GM12878 (cell line): Measurements from ENCODE around the gene ZNF182. TPM values are rescaled to one million over a fixed set of nuclear protein-coding genes. Genes with fewer than 3 reads are reported as not detected.

Experiments used
- ATAC-seq: fragments of 200-7000 bp; cut with Tn5 transposase; 3 replicates; pipeline ENCODE4 v1.9.1; 2020; ENCODE audit warnings: mild to moderate bottlenecking, moderate library complexity
- BruUV-seq: library from RNA; stranded (reverse); fragments of 400-500 nt; replicated peaks from 2 replicates; lab custom pipeline; 2021; lab: Mats Ljungman, UMichigan
- CTCF ChIA-PET: fragments of 300-600 bp; sonication (Branson Sonifier 250); formaldehyde crosslinking; extraction: SDS; loops from one replicate; lab custom pipeline; 2021; ENCODE audit warnings: inconsistent platforms; lab: Yijun Ruan, JAX
- POLR2A ChIA-PET: fragments of 350-600 bp; formaldehyde crosslinking; extraction: SDS; loops from one replicate; lab custom pipeline; 2021; ENCODE audit warnings: inconsistent platforms; lab: Charles Lee
- RAD21 ChIA-PET: fragments of 300-600 bp; sonication (Branson Sonifier 250); formaldehyde crosslinking; loops from one replicate; lab custom pipeline; 2023; ENCODE audit warnings: antibody characterized with exemption; ENCODE audit not compliant: unreplicated experiment; lab: Charles Lee
- SMC1A ChIA-PET: fragments of 300-600 bp; sonication (Branson Sonifier 250); formaldehyde crosslinking; loops from one replicate; lab custom pipeline; 2023; ENCODE audit not compliant: unreplicated experiment, uncharacterized antibody; lab: Charles Lee
- DNase-seq: peaks from one replicate; pipeline ENCODE4 v3.0.0-alpha.2; 2011; ENCODE audit warnings: low read depth, low spot score
- FAIRE-seq: peaks from 3 replicates; lab custom pipeline; 2011; peaks lifted over from hg19 to GRCh38; lab: Jason Lieb, UNC
- H2AFZ ChIP-seq: 2 replicates; pipeline ENCODE4 v1.6.0; 2011; ENCODE audit warnings: low read depth, low read length, control low read depth; ENCODE audit not compliant: control insufficient read depth
- H3K27ac ChIP-seq: 2 replicates; pipeline ENCODE4 v1.5.1; 2011; ENCODE audit warnings: control low read depth; ENCODE audit not compliant: control insufficient read depth, insufficient read depth
- H3K27me3 ChIP-seq, 2 experiments: replicated peaks in 1 of 2; 2 replicates each; pipeline versions ENCODE4 v1.6.0 to v1.6.1; 2011; ENCODE audit warnings: low read length in 1 of 2; ENCODE audit not compliant: control insufficient read depth in 2 of 2, insufficient read depth in 2 of 2
- H3K36me3 ChIP-seq, 2 experiments: 2 replicates each; pipeline ENCODE4 v1.5.1; 2011; ENCODE audit warnings: low read length in 1 of 2; ENCODE audit not compliant: control insufficient read depth in 2 of 2, insufficient read depth in 2 of 2
- H3K4me1 ChIP-seq: 2 replicates; pipeline ENCODE4 v1.6.1; 2011; ENCODE audit warnings: mild to moderate bottlenecking, low read length, moderate library complexity, mixed read lengths; ENCODE audit not compliant: control insufficient read depth, insufficient read depth
- H3K4me2 ChIP-seq: 2 replicates; pipeline ENCODE4 v1.6.0; 2011; ENCODE audit warnings: control low read depth; ENCODE audit not compliant: control insufficient read depth, insufficient read depth
- H3K4me3 ChIP-seq: fragments of 200-600 bp; sonication (generic); 2 replicates; pipeline ENCODE4 v1.5.1; 2016
- H3K79me2 ChIP-seq: 2 replicates; pipeline ENCODE4 v1.6.0; 2011; ENCODE audit warnings: low read length; ENCODE audit not compliant: control insufficient read depth, insufficient read depth
- H3K9ac ChIP-seq: 2 replicates; pipeline ENCODE4 v1.8.0; 2011; ENCODE audit warnings: low read length, control low read depth, mixed read lengths; ENCODE audit not compliant: control insufficient read depth, insufficient read depth
- H3K9me3 ChIP-seq: replicated peaks from 3 replicates; pipeline ENCODE4 v1.5.1; 2011; ENCODE audit warnings: mild to moderate bottlenecking, low read length; ENCODE audit not compliant: control insufficient read depth, insufficient read depth
- H4K20me1 ChIP-seq: 2 replicates; pipeline ENCODE4 v1.6.0; 2011; ENCODE audit not compliant: control insufficient read depth, insufficient read depth
- DPF2 ChIP-seq: fragments of 450-650 bp; IDR thresholded peaks from 2 replicates; pipeline ENCODE4 v1.6.1; 2017; ENCODE audit warnings: mild to moderate bottlenecking
- EGR1 ChIP-seq, 2 experiments: IDR thresholded peaks; 1 replicate in 1 of 2; 2 replicates in 1 of 2; pipeline ENCODE4 v1.6.1; 2011 to 2012; ENCODE audit warnings: low read depth in 2 of 2, low read length in 2 of 2, borderline replicate concordance in 1 of 2, mild to moderate bottlenecking in 1 of 2, moderate library complexity in 1 of 2
- EZH2 ChIP-seq: IDR thresholded peaks from 2 replicates; pipeline ENCODE4 v1.6.1; 2012; ENCODE audit warnings: low read depth, mild to moderate bottlenecking, control low read depth, inconsistent platforms, low read length, borderline replicate concordance; ENCODE audit not compliant: control insufficient read depth
- JUNB ChIP-seq: IDR thresholded peaks from 2 replicates; pipeline ENCODE4 v1.6.1; 2016; ENCODE audit warnings: antibody characterized with exemption, mild to moderate bottlenecking
- SIX5 ChIP-seq: IDR thresholded peaks from 2 replicates; pipeline ENCODE4 v1.6.1; 2011; ENCODE audit warnings: mild to moderate bottlenecking, low read depth, low read length, moderate library complexity; ENCODE audit not compliant: severe bottlenecking
- ZNF217 ChIP-seq: fragments of 450-650 bp; IDR thresholded peaks from 2 replicates; pipeline ENCODE4 v1.6.1; 2017; ENCODE audit warnings: antibody characterized with exemption, mild to moderate bottlenecking
- ZNF687 ChIP-seq: fragments of 450-650 bp; IDR thresholded peaks from 2 replicates; pipeline ENCODE4 v1.6.1; 2017; ENCODE audit warnings: mild to moderate bottlenecking, moderate library complexity
- WGBS: methylation state at CpG from one replicate; pipeline ENCODE4 v1.1.6; 2016; ENCODE audit warnings: low lambda C conversion rate; ENCODE audit not compliant: insufficient replicate concordance, insufficient coverage; ENCODE audit errors: missing lambda C conversion rate; 5-methylcytosine and 5-hydroxymethylcytosine counted together
- in situ Hi-C: fragments of 300-500 bp; cut with MboI; formaldehyde crosslinking; loops from 9 replicates; pipeline ENCODE4 v1.14.3; 2018; ENCODE audit warnings: mixed read lengths
- intact Hi-C: fragments of 100-400 bp; cut with micrococcal nuclease; formaldehyde crosslinking; loops from one replicate; pipeline ENCODE4 v1.14.2; 2022; ENCODE audit not compliant: unreplicated experiment
- polyA plus RNA-seq, 11 experiments: library from polyadenylated mRNA; depleted of rRNA in 4 of 11; unstranded in 6 of 11; stranded (reverse) in 5 of 11; fragments of >200 nt; fragmentation: Nextera tagmentation in 4 of 11; fragmentation: Illumina TruSeq in 1 of 11; extraction: Ambion mirVana in 4 of 11; extraction: Trizol in 1 of 11; gene quantifications; 1 replicate in 1 of 11; 2 replicates in 10 of 11; pipeline versions ENCODE4 v1.2.1 to v1.2.3, GENCODE V29; 2011 to 2016; ENCODE audit warnings: inconsistent platforms in 2 of 11, missing spikeins in 2 of 11, low read depth in 1 of 11
- total RNA-seq, 4 experiments: library from RNA; depleted of rRNA in 3 of 4; stranded (reverse); fragments of >200 nt in 3 of 4; fragmentation: Illumina TruSeq in 1 of 4; extraction: Trizol in 1 of 4; gene quantifications; 2 replicates each; pipeline versions ENCODE4 v1.2.1 to v1.2.3, GENCODE V29; 2013 to 2021

The ZNF182 gene
- total and polyA plus RNA-seq, 10 of the 15 experiments (the other 5 are each of a cell fraction or from before 2014, with no cell fraction given) = 0.85 to 7.0 (median 5.3) TPM

- ChIA-PET SMC1A (no interaction called here), CTCF (no interaction called here), RAD21 (no interaction called here), POLR2A (no interaction called here)
- H3K9me3 ChIP-seq = no peaks in the 10 kb centered on the region
- no peak overlapping the region for H3K27ac ChIP-seq
- H3K9ac ChIP-seq = no peak overlapping the region
- FAIRE-seq (no peak), ATAC-seq (no peak), DNase-seq (no peak)
- TF ChIP-seq DPF2 (no peak), JUNB (no peak), ZNF217 (no peak), EGR1 (IDR thresholded peaks at IDR 0.05; ENCODE audit: borderline replicate concordance in 1 of 2, low read depth in 2 of 2, low read length in 2 of 2) (no peak), EZH2 (no peak), ZNF687 (no peak), SIX5 (no peak)
- in situ Hi-C loops (no loop called here), intact Hi-C loops (no loop called here)
- H2AFZ ChIP-seq = no peak overlapping the region
- H3K4me1 ChIP-seq = no peaks in the 10 kb centered on the region
- no peaks in the 10 kb centered on the region for H4K20me1 ChIP-seq
- H3K4me3 ChIP-seq = no peak overlapping the region
- no peaks in the 10 kb centered on the region for H3K36me3 ChIP-seq
- H3K4me2 ChIP-seq = no peak overlapping the region
- no peaks in the 10 kb centered on the region for H3K79me2 ChIP-seq
- 0% methylated on average over 1 of the region's 4 CpGs for WGBS
- no peaks in the 10 kb centered on the region for H3K27me3 ChIP-seq
- BruUV-seq = no TSS peak
Observed at GRCh38 chrX:47940448-47940847, 63.3 kb downstream of the ZNF182 start.
